Karpas-422 (cell line): ENCODE measurements around the gene HMSD. TPM values are rescaled to one million over a fixed set of nuclear protein-coding genes. Genes with fewer than 3 reads are reported as not detected.

ENCODE experiments used
- DNase-seq: peaks from one replicate; pipeline ENCODE4 v3.0.0-alpha.2; 2015
- H2AFZ ChIP-seq: fragments of 200-600 bp; sonication (generic); 2 replicates; pipeline ENCODE4 v1.6.1; 2014; ENCODE audit warnings: antibody characterized with exemption, low read length, mixed read lengths
- H3K27ac ChIP-seq: fragments of 200-600 bp; sonication (generic); 2 replicates; pipeline ENCODE4 v1.5.1; 2014; ENCODE audit warnings: mild to moderate bottlenecking, low read length, moderate library complexity
- H3K27me3 ChIP-seq: fragments of 200-600 bp; sonication (generic); 2 replicates; pipeline ENCODE4 v1.6.1; 2014; ENCODE audit warnings: low read length, mixed read lengths
- H3K36me3 ChIP-seq: fragments of 200-600 bp; sonication (generic); 2 replicates; pipeline ENCODE4 v1.6.1; 2014; ENCODE audit warnings: low read length, mixed read lengths; ENCODE audit not compliant: insufficient read depth
- H3K4me1 ChIP-seq: fragments of 200-600 bp; sonication (generic); 2 replicates; pipeline ENCODE4 v1.6.1; 2014; ENCODE audit warnings: mild to moderate bottlenecking, low read length, mixed read lengths
- H3K4me2 ChIP-seq: fragments of 200-600 bp; sonication (generic); 2 replicates; pipeline ENCODE4 v1.6.1; 2014; ENCODE audit warnings: low read length, low read depth, mild to moderate bottlenecking; ENCODE audit not compliant: poor library complexity, severe bottlenecking
- H3K4me3 ChIP-seq: fragments of 200-600 bp; sonication (generic); 2 replicates; pipeline ENCODE4 v1.5.1; 2014; ENCODE audit warnings: mild to moderate bottlenecking, antibody characterized with exemption, low read length, mixed read lengths
- H3K79me2 ChIP-seq: fragments of 200-600 bp; sonication (generic); 2 replicates; pipeline ENCODE4 v1.6.1; 2014; ENCODE audit warnings: mild to moderate bottlenecking, low read length, mixed read lengths
- H3K9ac ChIP-seq: fragments of 200-600 bp; sonication (generic); 2 replicates; pipeline ENCODE4 v1.6.0; 2014; ENCODE audit warnings: low read length
- H3K9me2 ChIP-seq: fragments of 200-600 bp; sonication (generic), shearing (Covaris generic); replicated peaks from 2 replicates; pipeline ENCODE4 v1.6.0; 2014; ENCODE audit warnings: mild to moderate bottlenecking, low read length, moderate library complexity; ENCODE audit not compliant: insufficient read depth
- H3K9me3 ChIP-seq: fragments of 300-700, 200-600 bp; sonication (generic); 2 replicates; pipeline ENCODE4 v1.6.1; 2014; ENCODE audit warnings: low read length, mixed read lengths
- H4K20me1 ChIP-seq: fragments of 200-600 bp; sonication (generic); 2 replicates; pipeline ENCODE4 v1.6.1; 2014; ENCODE audit warnings: mild to moderate bottlenecking, antibody characterized with exemption, low read length, low read depth; ENCODE audit not compliant: insufficient read depth
- total RNA-seq: library from RNA; depleted of rRNA; stranded (reverse); fragments of >200 nt; shearing (Covaris generic); gene quantifications from 2 replicates; pipeline ENCODE4 v1.2.3, GENCODE V29; 2014; ENCODE audit warnings: low replicate concordance

The HMSD gene
- total RNA-seq, 1 experiment from 2014 or later, result not detected

DNA sequence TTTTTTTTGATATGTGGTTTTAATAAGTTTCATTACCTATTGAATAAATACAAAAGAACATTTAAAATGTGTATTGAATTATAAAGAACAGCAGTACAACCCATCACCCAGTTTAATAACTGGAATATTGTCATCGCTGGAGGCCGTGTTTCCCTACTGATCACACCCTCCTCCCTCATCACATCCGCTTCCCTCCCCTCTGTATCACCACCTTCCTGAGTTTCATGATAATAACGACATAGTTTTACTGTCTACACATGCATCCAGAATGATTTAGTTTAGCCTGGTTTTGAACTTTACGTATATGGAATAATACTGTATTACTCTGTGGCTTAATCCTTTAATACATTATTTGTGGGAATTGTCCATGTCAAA is 22.9 kb downstream of the HMSD start:
- no peaks in the 10 kb centered on the region for H3K36me3 ChIP-seq
- no peak overlapping the region for H3K27ac ChIP-seq
- H2AFZ ChIP-seq, result no peak overlapping the region
- no peak overlapping the region for H3K4me2 ChIP-seq
- no peaks in the 10 kb centered on the region for H3K27me3 ChIP-seq
- no peaks in the 10 kb centered on the region for H4K20me1 ChIP-seq
- DNase-seq, result no peak
- no peaks in the 10 kb centered on the region for H3K9me3 ChIP-seq
- H3K4me1 ChIP-seq, result peaks cover 21% of the 10 kb centered on the region
- no peaks in the 10 kb centered on the region for H3K9me2 ChIP-seq
- no peak overlapping the region for H3K4me3 ChIP-seq
- H3K79me2 ChIP-seq, result no peaks in the 10 kb centered on the region
- H3K9ac ChIP-seq, result no peak overlapping the region

DNA sequence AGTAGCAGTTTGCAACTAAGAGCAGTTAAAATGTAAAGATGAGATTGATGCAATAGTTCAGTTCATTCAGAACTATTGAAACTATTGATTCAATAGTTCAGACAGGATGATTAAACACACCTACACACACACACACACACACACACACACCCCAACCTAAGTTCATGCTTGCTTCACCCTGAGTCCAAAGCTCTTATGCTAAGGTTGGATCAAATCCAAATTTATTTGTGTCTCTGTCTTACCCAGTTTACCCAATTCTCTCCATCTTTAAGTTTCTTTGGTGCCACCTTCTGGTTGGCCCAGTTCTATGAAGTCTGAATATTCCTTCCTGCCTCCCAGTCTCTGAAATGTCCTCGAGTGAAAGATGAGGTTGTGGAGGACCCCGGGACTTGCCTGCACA is 25.9 kb downstream of the HMSD start:
- H2AFZ ChIP-seq, result no peak overlapping the region
- no peak overlapping the region for H3K27ac ChIP-seq
- DNase-seq, result peak; percentile 60
- H3K27me3 ChIP-seq, result no peaks in the 10 kb centered on the region
- no peaks in the 10 kb centered on the region for H3K9me2 ChIP-seq
- no peak overlapping the region for H3K4me3 ChIP-seq
- H3K79me2 ChIP-seq, result no peaks in the 10 kb centered on the region
- H3K4me2 ChIP-seq, result peak overlapping the region; percentile 6
- peaks cover 17% of the 10 kb centered on the region for H3K4me1 ChIP-seq
- H4K20me1 ChIP-seq, result no peaks in the 10 kb centered on the region
- H3K9me3 ChIP-seq, result no peaks in the 10 kb centered on the region
- H3K36me3 ChIP-seq, result no peaks in the 10 kb centered on the region
- H3K9ac ChIP-seq, result no peak overlapping the region

DNA sequence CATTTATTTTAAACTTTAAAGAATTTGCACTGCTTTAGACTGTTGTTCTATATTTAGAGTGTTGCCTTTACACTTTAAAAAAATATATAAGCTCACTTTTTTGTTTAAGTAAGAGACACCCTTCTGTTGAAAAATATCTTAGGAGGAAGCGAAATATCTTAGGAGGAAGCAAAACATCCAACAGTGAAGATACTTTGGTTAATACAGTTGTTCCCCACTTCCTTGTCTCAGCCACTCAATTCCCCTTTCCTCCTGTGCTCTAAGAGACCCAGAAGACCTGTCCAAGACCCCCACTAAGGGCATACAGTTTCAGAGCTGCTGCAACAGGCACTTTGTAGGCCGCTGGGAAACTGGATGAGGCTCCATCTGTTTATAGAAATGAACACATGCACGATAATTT is 26.5 kb downstream of the HMSD start:
- Histone ChIP-seq H3K4me2 (peak overlapping the region; percentile 6), H4K20me1 (no peaks in the 10 kb centered on the region), H3K4me1 (peaks cover 16% of the 10 kb centered on the region), H2AFZ (no peak overlapping the region), H3K9me3 (no peaks in the 10 kb centered on the region), H3K27ac (no peak overlapping the region), H3K79me2 (no peaks in the 10 kb centered on the region), H3K9ac (no peak overlapping the region), H3K27me3 (no peaks in the 10 kb centered on the region), H3K4me3 (no peak overlapping the region), H3K9me2 (no peaks in the 10 kb centered on the region), H3K36me3 (no peaks in the 10 kb centered on the region)
- no peak for DNase-seq

DNA sequence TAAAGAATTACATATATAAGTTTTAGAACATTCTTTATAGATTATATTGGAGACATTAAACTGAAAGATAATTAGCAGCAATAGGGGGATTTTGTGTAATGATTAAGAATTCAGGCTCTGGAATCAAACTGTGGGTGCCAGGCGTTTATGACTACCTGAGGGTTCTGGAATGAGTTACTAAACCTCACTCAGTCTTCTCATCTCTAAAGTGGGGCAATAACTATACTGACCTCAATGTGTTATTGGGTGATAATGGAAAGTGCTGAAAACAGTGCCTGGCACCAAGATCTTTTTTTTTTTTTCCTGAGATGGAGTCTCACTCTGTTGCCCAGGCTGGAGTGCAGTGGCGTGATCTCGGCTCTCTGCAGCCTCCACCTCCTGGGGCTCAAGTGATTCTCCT is 27.9 kb downstream of the HMSD start:
- Histone ChIP-seq H3K4me2 (no peak overlapping the region), H3K79me2 (no peaks in the 10 kb centered on the region), H3K27me3 (no peaks in the 10 kb centered on the region), H3K9ac (no peak overlapping the region), H4K20me1 (no peaks in the 10 kb centered on the region), H3K4me1 (peaks cover 11% of the 10 kb centered on the region), H2AFZ (no peak overlapping the region), H3K27ac (no peak overlapping the region), H3K36me3 (no peaks in the 10 kb centered on the region), H3K4me3 (no peak overlapping the region), H3K9me3 (no peaks in the 10 kb centered on the region), H3K9me2 (no peaks in the 10 kb centered on the region)
- no peak for DNase-seq

DNA sequence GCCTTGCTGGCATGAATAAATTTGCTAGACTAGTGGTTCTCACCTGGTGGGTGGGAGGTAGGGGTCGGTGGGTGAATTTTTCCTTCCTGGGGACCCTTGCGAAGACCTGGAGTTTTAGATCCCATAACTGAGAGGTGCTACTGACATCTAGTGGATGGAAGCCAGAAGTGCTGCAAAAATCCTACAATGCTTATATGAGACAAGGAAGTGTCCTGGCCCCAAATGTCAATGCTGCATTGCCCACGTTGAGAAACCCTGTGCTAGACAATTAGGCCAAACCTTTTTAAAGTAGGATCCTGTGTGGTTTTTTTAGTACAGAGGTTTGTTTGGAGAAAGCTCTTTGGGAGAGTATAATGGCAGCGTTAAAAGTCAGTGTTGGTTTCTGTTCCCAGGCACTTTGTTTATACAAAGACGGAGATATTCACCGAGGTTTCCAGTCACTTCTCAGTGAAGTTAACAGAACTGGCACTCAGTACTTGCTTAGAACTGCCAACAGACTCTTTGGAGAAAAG is 30.4 kb downstream of the HMSD start:
- peak; percentile 88 for DNase-seq
- Histone ChIP-seq H3K27ac (no peak overlapping the region), H2AFZ (peak overlapping the region; percentile 36; the same call in 1 of the 2 replicates), H3K9me2 (no peaks in the 10 kb centered on the region), H3K9me3 (no peaks in the 10 kb centered on the region), H3K4me2 (peak overlapping the region; percentile 36), H4K20me1 (no peaks in the 10 kb centered on the region), H3K4me3 (no peak overlapping the region), H3K79me2 (no peaks in the 10 kb centered on the region), H3K27me3 (no peaks in the 10 kb centered on the region), H3K4me1 (peaks cover 11% of the 10 kb centered on the region), H3K9ac (no peak overlapping the region), H3K36me3 (no peaks in the 10 kb centered on the region)

DNA sequence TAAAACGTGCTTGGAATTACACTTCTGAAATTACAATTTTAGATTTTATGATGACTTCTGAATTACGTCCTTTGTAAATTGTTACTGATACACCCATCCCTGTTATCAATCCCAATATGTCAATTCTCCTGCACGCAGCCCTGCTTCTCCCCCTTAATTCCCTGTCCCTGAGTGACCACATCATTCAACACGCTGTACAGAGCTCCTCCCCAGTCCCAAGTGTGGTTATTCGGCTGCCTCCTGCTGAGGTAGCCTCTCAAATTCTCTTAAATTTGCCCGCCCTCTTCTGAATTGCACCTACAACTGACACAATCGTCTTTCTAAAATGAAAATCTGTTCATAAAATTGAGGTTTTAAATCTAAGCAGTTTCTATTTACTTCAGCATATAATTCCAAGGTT is 30.9 kb downstream of the HMSD start:
- no peaks in the 10 kb centered on the region for H4K20me1 ChIP-seq
- peak overlapping the region; percentile 36 for H3K4me2 ChIP-seq
- H3K9me2 ChIP-seq, result no peaks in the 10 kb centered on the region
- no peaks in the 10 kb centered on the region for H3K9me3 ChIP-seq
- H3K27ac ChIP-seq, result no peak overlapping the region
- no peaks in the 10 kb centered on the region for H3K79me2 ChIP-seq
- DNase-seq, result no peak
- H3K36me3 ChIP-seq, result no peaks in the 10 kb centered on the region
- H2AFZ ChIP-seq, result peak overlapping the region; percentile 36; the same call in 1 of the 2 replicates
- no peak overlapping the region for H3K4me3 ChIP-seq
- H3K27me3 ChIP-seq, result no peaks in the 10 kb centered on the region
- H3K9ac ChIP-seq, result no peak overlapping the region
- peaks cover 11% of the 10 kb centered on the region for H3K4me1 ChIP-seq

DNA sequence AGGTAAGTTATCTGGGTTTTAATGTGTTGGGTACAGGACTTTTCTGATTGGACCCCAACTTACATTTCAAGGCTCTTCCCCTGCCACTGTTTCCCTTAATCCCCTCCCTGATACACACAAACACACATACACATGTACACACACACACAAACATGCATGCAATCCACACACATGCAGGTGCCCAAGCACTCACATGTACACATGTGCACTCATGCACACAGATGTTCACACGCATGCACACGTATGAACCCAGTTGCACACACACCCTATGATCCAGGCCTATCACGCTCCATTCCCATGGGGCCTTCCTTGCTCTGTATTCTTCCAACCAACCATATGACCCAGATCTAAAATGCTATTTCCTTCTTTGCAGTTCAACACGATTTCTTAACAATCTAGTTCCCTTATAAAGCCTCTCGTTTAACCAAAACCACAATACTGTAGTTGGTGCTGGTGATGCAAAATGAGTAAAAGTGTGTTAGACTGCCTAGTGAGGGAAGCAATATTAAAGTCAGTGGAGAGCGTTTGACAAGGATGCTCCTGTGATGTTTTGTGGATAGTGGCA is 31.9 kb downstream of the HMSD start:
- Histone ChIP-seq H3K4me2 (no peak overlapping the region), H3K27me3 (no peaks in the 10 kb centered on the region), H4K20me1 (no peaks in the 10 kb centered on the region), H3K9me3 (no peaks in the 10 kb centered on the region), H3K27ac (no peak overlapping the region), H2AFZ (no peak overlapping the region), H3K79me2 (no peaks in the 10 kb centered on the region), H3K9me2 (no peaks in the 10 kb centered on the region), H3K4me3 (no peak overlapping the region), H3K9ac (no peak overlapping the region), H3K36me3 (no peaks in the 10 kb centered on the region), H3K4me1 (peaks cover 3% of the 10 kb centered on the region)
- DNase-seq, result no peak

DNA sequence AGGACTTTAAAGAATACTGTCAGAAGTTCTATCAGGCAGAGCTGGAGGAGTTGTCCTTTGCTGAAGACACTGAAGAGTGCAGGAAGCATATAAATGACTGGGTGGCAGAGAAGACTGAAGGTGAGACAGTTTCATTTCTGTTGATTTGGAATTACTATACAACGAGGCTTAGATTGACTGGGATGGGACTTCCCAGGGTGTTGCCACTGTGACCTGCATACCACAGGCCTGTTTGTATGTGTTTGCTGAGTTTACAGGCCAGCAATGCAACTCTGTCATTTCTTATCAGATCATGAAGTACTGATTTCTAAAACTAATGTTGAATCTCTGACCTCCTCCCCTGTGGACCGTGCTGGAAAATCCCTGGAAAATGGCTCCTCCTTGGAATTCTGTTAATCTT is 32.6 kb downstream of the HMSD start:
- Histone ChIP-seq H3K27ac (no peak overlapping the region), H2AFZ (no peak overlapping the region), H3K9ac (no peak overlapping the region), H3K4me2 (no peak overlapping the region), H3K4me1 (peaks cover 3% of the 10 kb centered on the region), H3K79me2 (no peaks in the 10 kb centered on the region), H3K9me2 (no peaks in the 10 kb centered on the region), H3K4me3 (no peak overlapping the region), H3K36me3 (no peaks in the 10 kb centered on the region), H3K9me3 (no peaks in the 10 kb centered on the region), H3K27me3 (no peaks in the 10 kb centered on the region), H4K20me1 (no peaks in the 10 kb centered on the region)
- DNase-seq, result no peak
